ENCODE results near the gene DNAJC4.

The DNAJC4 gene

GRCh38 chr11:64230171-64230984, at the start of gene DNAJC4:
Gene DNAJC4 (plus strand): TSS chr11:64230548. CDS start chr11:64230855, 307 bp downstream.
- no peaks in the 10 kb centered on the region for H3K36me3 ChIP-seq (replicated peaks)
- peaks cover 13% of the 10 kb centered on the region for H3K4me1 ChIP-seq
- peak within 1 kb of the TSS; percentile 76 for H3K4me3 ChIP-seq
- in situ Hi-C loops (cut with MboI; ENCODE audit: low sequenced_read_pairs): no loop called here
- H3K27me3 ChIP-seq (ENCODE audit: low read depth): no peaks in the 10 kb centered on the region
- no peaks in the 10 kb centered on the region for H3K9me3 ChIP-seq
- DNase-seq (ENCODE audit: low spot score in 2 of 2): peak; percentile 91 to 97

DNA sequence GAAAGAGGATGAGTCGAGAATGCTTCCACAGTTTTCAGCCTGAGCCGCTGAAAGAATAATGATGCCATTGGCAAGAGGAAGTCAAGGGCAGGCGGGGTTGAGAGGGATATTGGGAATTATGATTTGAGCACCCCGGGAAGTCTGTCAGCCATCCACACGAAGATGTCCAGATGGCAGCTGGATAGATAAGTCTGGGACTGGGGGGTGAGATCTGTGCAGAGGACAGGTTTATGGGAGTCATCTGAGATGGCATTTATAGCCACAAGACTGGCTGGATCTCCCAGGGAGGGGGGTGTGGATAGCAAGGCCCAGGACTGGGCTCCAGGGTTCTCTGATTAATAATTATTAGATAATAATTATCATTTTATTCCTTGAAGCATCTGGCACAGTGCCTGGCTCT, 49.5 kb upstream of the DNAJC4 start:
- Histone ChIP-seq H3K4me3 (no peak overlapping the region), H3K9me3 (no peaks in the 10 kb centered on the region), H3K27me3 (ENCODE audit: low read depth) (no peaks in the 10 kb centered on the region), H3K4me1 (peaks cover 34% of the 10 kb centered on the region), H3K36me3 (replicated peaks) (peaks cover 7% of the 10 kb centered on the region; the same call in 1 of the 2 replicates)
- in situ Hi-C loops (cut with MboI; ENCODE audit: low sequenced_read_pairs): no loop called here
- no peak for DNase-seq (ENCODE audit: low spot score in 2 of 2)

GRCh38 chr11:64181506-64182411, 48.6 kb upstream of the DNAJC4 start:
- Histone ChIP-seq H3K9me3 (no peaks in the 10 kb centered on the region), H3K36me3 (replicated peaks) (peaks cover 7% of the 10 kb centered on the region; the same call in 1 of the 2 replicates), H3K4me1 (peaks cover 34% of the 10 kb centered on the region), H3K4me3 (peak overlapping the region; percentile 2; the same call in 1 of the 2 replicates), H3K27me3 (ENCODE audit: low read depth) (no peaks in the 10 kb centered on the region)
- peak; percentile 85 to 90 for DNase-seq (ENCODE audit: low spot score in 2 of 2)
- in situ Hi-C loops (cut with MboI; ENCODE audit: low sequenced_read_pairs): no loop called here

DNA sequence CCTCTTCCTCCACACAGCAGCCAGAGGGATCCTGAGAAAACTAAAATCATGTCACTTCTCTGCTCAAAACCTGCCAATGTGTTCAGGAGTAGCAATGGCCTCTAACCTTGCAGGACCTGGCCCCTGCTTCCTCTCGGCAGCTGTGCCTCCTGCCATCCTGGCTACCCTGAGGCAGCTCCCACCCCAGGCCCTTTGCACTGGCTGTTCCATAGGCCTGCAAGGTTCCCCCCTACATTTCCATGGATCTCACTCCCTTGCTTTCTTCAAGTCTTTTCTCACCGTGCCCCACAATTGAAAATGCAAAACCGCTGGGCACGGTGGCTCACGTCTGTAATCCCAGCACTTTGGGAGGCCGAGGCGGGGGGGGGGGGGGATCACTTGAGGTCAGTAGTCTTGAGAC, 46.5 kb upstream of the DNAJC4 start:
- Histone ChIP-seq H3K36me3 (replicated peaks) (peaks cover 13% of the 10 kb centered on the region), H3K27me3 (ENCODE audit: low read depth) (no peaks in the 10 kb centered on the region), H3K4me1 (peaks cover 34% of the 10 kb centered on the region), H3K4me3 (peak overlapping the region; percentile 75), H3K9me3 (no peaks in the 10 kb centered on the region)
- DNase-seq (ENCODE audit: low spot score in 2 of 2): no peak
- in situ Hi-C loops (cut with MboI; ENCODE audit: low sequenced_read_pairs): no loop called here

GRCh38 chr11:64185175-64185692, 45.1 kb upstream of the DNAJC4 start:
- DNase-seq (ENCODE audit: low spot score in 2 of 2): no peak
- Histone ChIP-seq H3K4me1 (peaks cover 34% of the 10 kb centered on the region), H3K9me3 (no peaks in the 10 kb centered on the region), H3K27me3 (ENCODE audit: low read depth) (no peaks in the 10 kb centered on the region), H3K36me3 (replicated peaks) (peaks cover 25% of the 10 kb centered on the region), H3K4me3 (peak overlapping the region; percentile 75)
- in situ Hi-C loops (cut with MboI; ENCODE audit: low sequenced_read_pairs): no loop called here

- in situ Hi-C loops (cut with MboI; ENCODE audit: low sequenced_read_pairs): no loop called here
- Histone ChIP-seq H3K27me3 (ENCODE audit: low read depth) (no peaks in the 10 kb centered on the region), H3K9me3 (no peaks in the 10 kb centered on the region), H3K36me3 (replicated peaks) (peaks cover 32% of the 10 kb centered on the region), H3K4me1 (peaks cover 34% of the 10 kb centered on the region), H3K4me3 (peak within 1 kb of the TSS; percentile 75)
- peak; percentile 99 to 100 for DNase-seq (ENCODE audit: low spot score in 2 of 2)
Observed at GRCh38 chr11:64185693-64186491, 44.5 kb upstream of the DNAJC4 start, which contains the start of gene STIP1. Gene STIP1 (plus strand): TSS chr11:64186171. CDS start chr11:64186262, 91 bp downstream.

GRCh38 chr11:64186492-64187165, 43.7 kb upstream of the DNAJC4 start:
- in situ Hi-C loops (cut with MboI; ENCODE audit: low sequenced_read_pairs): no loop called here
- DNase-seq (ENCODE audit: low spot score in 2 of 2): peak; percentile 21 to 63
- Histone ChIP-seq H3K4me1 (peaks cover 29% of the 10 kb centered on the region), H3K4me3 (no peak overlapping the region), H3K27me3 (ENCODE audit: low read depth) (no peaks in the 10 kb centered on the region), H3K9me3 (no peaks in the 10 kb centered on the region), H3K36me3 (replicated peaks) (peaks cover 39% of the 10 kb centered on the region)

- no peaks in the 10 kb centered on the region for H3K27me3 ChIP-seq (ENCODE audit: low read depth)
- DNase-seq (ENCODE audit: low spot score in 2 of 2): no peak
- no peaks in the 10 kb centered on the region for H3K4me1 ChIP-seq
- no peaks in the 10 kb centered on the region for H3K9me3 ChIP-seq
- in situ Hi-C loops (cut with MboI; ENCODE audit: low sequenced_read_pairs): no loop called here
- no peak overlapping the region for H3K4me3 ChIP-seq
- H3K36me3 ChIP-seq (replicated peaks): peaks cover 90% of the 10 kb centered on the region
Observed at GRCh38 chr11:64192434-64192833, 37.9 kb upstream of the DNAJC4 start.

DNA sequence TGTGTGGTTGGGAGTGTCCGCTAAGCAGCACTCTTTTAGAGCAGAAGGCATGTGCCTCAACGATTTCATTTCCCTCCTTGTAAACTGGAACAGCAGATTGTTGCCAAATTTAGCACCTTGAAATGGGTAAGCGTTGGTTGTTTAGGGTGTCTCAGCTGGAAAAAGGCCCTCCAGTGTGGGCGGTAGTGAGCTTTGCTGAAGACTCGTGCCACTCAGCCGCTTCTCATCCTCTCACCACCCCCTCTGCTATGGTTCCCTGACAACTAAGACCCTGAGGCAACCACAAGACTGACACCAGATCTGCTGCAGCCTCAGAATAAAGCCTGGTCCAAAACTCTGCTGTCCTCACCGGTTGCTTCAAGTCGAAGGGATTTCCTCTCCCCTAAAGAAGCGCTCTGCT, 33.7 kb upstream of the DNAJC4 start:
- H3K4me3 ChIP-seq: no peak overlapping the region
- no peaks in the 10 kb centered on the region for H3K4me1 ChIP-seq
- no peaks in the 10 kb centered on the region for H3K9me3 ChIP-seq
- in situ Hi-C loops (cut with MboI; ENCODE audit: low sequenced_read_pairs): no loop called here
- peaks cover 97% of the 10 kb centered on the region for H3K36me3 ChIP-seq (replicated peaks)
- no peak for DNase-seq (ENCODE audit: low spot score in 2 of 2)
- H3K27me3 ChIP-seq (ENCODE audit: low read depth): no peaks in the 10 kb centered on the region

DNA sequence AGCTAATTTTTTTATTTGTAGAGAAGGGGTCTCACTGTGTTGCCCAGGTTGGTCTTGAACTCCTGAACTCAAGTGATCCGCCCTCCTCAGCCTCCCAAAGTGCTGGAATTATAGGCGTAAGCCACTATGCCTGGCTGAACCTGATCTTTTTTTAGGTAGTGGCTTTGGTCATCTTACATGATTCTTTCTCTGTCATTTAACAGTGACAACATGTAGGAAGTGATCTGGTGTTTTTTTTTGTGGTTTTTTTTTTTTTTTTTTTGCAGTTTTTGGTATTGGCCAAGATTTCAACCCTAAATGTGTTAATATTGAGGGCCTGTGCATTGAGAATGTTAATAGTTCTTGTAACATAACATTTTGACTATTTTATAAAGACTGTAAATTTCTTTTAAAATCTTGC, 31.8 kb upstream of the DNAJC4 start:
- no peaks in the 10 kb centered on the region for H3K9me3 ChIP-seq
- H3K36me3 ChIP-seq (replicated peaks): peaks cover 96% of the 10 kb centered on the region
- no peak overlapping the region for H3K4me3 ChIP-seq
- H3K27me3 ChIP-seq (ENCODE audit: low read depth): no peaks in the 10 kb centered on the region
- H3K4me1 ChIP-seq: no peaks in the 10 kb centered on the region
- in situ Hi-C loops (cut with MboI; ENCODE audit: low sequenced_read_pairs): no loop called here
- no peak for DNase-seq (ENCODE audit: low spot score in 2 of 2)

- H3K4me1 ChIP-seq: no peaks in the 10 kb centered on the region
- H3K36me3 ChIP-seq (replicated peaks): peaks cover 96% of the 10 kb centered on the region
- in situ Hi-C loops (cut with MboI; ENCODE audit: low sequenced_read_pairs): no loop called here
- no peak overlapping the region for H3K4me3 ChIP-seq
- H3K9me3 ChIP-seq: no peaks in the 10 kb centered on the region
- DNase-seq (ENCODE audit: low spot score in 2 of 2): no peak
- H3K27me3 ChIP-seq (ENCODE audit: low read depth): no peaks in the 10 kb centered on the region
Observed at GRCh38 chr11:64201543-64201942, 28.8 kb upstream of the DNAJC4 start.

DNA sequence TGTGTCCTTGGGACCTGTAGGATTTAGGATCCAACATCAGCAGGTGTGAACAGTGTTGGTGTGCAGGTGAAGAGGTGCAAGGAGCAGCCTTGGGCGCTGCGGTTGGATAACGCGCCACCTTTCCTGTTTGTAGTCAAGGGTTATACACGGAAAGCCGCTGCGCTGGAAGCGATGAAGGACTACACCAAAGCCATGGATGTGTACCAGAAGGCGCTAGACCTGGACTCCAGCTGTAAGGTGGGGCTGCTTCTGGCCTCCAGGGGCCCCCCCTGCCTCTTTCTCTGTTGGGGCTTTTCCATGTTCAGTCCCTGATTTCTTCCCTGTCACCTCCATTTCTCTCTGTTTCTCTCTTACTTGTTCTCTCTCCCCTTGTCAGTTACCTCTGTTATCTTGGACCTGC, 27.4 kb upstream of the DNAJC4 start:
- no peak for DNase-seq (ENCODE audit: low spot score in 2 of 2)
- H3K36me3 ChIP-seq (replicated peaks): peaks cover 90% of the 10 kb centered on the region
- no peak overlapping the region for H3K4me3 ChIP-seq
- in situ Hi-C loops (cut with MboI; ENCODE audit: low sequenced_read_pairs): no loop called here
- no peaks in the 10 kb centered on the region for H3K9me3 ChIP-seq
- H3K4me1 ChIP-seq: no peaks in the 10 kb centered on the region
- H3K27me3 ChIP-seq (ENCODE audit: low read depth): no peaks in the 10 kb centered on the region
